HG03571 (cell line): Measurements from ENCODE around the gene ACSF3.

Experiments
- ATAC-seq: cut with Tn5 transposase; IDR thresholded peaks from one replicate; pipeline ENCODE4 v1.9.1; 2021; ENCODE audit not compliant: unreplicated experiment

Gene ACSF3

DNA sequence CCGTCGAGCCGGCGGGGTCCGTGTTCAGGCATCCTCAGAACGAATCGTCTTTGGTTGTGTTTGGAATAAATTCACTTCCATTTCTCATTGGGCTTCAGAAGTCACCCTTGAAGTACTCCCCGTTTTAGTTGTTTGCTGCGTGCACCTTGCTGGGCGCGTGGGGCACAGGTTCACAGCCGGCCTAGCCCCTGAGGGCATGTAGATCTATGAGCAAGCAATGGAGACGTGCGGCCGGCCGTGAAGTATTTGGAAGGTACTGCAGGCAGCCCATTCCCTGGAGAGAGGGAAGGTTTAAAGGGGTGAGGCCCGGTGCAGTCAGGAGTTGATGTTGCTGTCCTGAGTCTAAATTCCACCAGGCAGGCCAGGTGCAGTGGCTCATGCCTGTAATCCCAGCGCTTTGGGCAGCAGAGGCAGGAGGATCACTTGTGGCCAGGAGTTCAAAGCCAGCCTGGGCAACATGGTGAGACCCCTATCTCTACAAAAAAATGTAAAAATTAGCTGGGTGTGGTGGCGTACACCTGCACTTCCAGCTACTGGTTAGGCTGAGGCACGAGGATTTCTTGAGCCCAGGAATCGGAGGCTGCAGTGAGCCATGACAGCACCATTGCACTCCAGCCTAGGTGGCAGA is 714 bp downstream of the ACSF3 start:
- ATAC-seq = no peak

DNA sequence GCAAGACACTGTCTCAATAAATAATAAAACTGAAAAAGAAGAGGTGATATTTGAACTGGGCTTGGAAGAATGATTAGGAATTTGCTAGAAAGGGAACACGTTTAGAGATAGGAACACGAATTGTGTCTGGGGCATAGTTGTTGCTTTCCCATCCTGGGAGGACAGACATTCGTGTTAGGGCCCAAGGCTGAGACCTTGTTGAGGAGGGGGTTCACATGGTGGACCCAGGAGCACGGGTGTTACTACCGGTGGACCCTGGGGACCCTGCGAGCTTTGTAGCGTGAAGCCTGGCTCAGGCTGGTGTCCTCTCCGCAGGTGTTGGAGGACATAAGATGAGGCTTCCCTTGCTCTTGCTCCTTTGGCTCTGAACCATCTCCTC is 1.2 kb downstream of the ACSF3 start:
- ATAC-seq = no peak

DNA sequence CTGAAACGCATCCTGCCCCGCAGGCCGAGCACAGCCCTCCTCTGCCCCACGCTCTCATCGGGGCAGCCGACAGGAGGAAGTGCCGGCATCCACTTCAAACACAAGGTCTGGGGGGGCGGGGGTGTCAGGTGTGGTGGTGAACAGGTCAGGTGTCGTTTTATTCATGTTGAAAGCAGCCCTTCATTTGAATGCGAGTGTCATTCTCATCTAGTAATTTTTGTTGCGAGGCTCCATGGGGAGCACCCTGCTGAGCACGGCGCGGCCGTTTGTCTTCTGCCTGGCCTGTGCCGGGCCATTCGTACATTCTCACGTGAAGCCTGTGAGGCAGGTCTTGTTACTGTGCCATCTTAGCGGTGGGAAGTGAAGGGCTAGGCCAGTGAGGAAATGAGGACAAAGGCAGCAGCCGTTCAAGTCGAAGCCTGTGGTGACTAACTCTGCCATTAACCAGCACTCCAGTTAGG is 1.9 kb downstream of the ACSF3 start:
- no peak for ATAC-seq

DNA sequence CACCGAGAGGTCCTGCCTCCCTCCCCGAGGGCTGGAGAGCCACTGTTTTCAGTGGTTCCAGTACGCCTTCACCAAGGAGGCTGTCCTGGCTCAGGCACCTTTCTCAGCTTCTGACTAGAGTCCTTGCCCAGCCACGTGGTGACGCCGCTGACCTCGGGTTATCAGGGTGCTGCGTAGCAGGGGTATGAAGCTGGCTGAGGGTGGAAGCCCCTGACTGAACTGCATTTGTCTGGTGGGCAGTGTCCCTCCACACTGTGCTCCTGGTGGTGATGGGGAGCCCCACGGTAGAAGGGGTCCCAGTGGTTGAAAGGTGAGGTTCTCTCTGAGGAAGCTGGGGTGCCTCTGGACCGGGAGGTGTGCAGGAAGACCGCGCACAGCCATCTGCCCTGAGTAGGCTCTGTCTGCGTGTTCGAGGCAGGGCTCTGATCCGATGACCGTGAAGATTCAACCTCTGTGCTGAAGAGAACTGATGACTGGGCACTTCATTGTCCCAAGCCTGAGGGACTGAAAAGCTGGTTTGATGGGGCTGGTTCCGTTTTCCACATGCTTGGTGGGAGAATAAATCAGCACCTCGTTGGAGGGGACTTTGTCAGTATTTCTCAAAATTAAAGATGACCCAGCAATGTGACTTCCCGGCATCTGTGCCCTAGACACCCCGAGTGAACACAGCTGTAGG is 2.5 kb downstream of the ACSF3 start:
- no peak for ATAC-seq

DNA sequence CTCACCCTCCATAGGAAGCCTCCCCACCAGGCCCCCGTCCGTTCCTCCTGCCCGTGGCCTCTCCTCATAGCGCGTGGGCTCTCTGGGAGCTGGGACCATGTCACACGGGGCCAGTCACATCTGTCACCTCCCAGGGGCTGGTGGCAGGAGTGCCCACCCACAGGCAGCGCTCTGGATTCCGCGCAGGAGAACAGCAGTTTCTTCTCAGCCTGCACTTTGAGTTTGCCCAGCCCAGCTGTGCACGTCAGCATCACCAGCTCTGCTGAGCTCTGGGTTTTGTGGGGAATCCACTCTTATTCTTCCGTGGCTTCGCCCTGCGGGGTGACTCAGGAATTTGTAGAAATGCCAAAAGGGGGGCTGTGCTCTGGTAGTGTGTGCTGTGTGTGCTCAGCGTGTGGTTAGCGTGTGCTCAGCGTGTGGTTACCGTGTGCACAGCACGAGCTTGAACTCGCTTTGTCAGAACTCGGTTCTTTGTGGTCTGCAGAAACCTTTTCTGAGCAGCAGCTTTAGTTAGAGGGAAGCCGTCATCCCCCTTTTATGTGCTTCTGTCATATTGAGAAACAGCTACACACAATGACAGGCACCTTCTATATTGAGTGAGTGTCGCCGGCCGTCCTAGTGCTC is 3.2 kb downstream of the ACSF3 start:
- no peak for ATAC-seq

DNA sequence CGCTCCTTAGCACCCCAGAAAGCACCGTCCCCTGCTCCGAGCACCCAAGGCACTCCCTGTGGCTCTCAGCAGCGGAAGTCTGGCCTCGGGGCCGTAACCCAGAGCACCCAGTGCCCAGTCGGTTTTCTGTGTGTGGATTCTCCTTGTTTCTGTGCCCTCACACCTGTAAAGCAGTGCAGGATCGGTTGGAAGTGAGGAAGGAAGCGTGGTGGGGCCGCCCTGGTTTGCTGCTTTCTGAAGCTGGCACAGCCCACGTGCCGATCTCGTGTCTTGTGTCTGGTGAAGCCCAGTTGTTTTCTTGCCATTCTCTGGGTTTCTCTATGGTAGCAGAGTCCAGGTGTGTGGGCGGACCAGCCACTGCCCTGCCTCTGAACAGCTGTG is 3.7 kb downstream of the ACSF3 start:
- ATAC-seq = no peak

DNA sequence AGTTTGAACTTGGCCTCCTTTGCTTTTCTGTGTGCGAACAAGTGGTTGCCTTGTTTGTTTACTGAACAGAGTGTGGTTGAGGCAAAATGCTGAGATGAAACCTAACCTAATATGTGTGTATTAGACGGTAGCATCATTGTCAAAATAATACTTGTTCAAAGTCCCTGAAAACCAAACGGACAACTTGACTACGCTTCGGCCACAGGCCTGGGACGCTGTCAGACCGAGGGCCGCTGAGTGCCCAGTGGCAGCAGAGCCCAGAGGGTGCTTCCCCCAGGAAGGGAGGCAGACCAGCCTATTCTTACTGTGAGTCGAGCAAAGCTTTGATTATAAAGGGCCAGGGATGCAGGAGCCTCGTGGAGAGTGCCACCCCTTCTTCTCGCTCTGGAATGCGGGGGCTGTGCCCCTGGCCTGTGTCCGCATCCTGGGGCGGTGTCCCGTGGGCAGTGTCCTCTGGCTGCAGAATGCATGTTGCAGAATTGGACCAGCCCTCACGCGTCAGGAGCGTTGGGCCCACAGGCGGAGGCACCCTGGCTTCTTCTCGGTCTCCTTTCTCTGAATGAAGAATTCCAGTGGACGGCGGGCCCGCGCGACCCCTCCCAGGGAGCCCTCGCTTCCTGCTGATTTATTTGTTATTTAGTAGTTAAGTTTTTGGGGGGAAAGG is 5.2 kb downstream of the ACSF3 start:
- ATAC-seq = no peak

DNA sequence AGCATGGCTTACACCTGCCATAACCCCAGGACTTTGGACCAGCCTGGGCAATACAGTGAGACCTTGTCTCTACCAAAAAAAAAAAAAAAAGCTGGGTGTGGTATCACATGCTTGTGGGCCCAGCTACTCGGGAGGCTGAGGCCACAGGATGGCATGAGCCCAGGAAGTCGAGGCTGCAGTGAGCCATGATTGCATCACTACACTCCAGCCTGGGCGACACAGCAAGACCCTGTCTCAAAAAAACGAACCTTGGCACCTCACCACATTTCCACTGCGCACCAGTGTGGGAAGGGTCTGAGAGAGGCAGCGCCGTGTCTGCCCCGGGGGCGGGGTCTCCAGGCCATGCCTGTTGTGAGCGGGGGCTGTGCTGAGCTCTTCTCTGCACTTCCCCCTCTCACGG is 6.3 kb downstream of the ACSF3 start:
- no peak for ATAC-seq

DNA sequence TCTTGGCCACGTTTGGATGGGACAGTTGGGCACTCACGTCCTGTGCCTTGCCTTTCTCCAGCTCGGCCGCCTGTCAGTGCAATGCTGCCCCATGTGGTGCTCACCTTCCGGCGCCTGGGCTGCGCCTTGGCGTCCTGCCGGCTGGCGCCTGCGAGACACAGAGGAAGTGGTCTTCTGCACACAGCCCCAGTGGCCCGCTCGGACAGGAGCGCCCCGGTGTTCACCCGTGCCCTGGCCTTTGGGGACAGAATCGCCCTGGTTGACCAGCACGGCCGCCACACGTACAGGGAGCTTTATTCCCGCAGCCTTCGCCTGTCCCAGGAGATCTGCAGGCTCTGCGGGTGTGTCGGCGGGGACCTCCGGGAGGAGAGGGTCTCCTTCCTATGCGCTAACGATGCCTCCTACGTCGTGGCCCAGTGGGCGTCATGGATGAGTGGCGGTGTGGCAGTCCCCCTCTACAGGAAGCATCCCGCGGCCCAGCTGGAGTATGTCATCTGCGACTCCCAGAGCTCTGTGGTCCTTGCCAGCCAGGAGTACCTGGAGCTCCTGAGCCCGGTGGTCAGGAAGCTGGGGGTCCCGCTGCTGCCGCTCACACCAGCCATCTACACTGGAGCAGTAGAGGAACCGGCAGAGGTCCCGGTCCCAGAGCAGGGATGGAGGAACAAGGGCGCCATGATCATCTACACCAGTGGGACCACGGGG is 7.1 kb downstream of the ACSF3 start:
- ATAC-seq = no peak

DNA sequence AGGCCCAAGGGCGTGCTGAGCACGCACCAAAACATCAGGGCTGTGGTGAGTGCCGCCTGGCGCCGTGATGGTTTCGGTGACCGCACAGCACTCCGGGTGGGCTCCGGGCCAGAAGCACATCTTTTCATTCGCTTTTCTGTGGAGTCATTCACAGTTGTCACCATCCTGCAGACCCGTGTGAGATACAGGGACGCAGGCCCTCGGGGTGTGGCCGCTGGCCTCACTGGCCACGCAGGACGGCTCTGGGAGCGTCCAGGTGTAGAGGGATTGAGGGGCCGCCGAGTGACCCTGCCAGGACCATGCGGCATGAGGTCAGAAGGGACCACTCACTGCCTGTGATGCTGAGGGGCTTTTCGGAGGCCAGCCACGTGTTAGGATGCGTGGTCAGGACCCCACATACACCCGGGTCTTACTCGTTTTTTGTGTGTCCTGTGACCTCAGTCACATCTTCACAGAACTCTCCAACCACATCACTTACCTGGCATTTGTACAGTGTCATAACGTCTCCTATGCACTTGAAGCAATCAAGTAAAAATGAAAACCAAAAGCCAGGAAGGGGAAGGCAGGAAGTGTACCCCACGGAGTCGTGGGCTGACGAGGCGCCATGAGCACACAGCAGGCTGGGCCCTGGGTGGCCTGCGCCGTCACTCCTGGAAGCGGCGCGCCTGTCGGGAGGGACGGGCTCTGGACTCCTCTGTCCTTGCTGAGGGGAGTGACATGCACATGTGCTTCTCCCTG is 7.8 kb downstream of the ACSF3 start:
- no peak for ATAC-seq

DNA sequence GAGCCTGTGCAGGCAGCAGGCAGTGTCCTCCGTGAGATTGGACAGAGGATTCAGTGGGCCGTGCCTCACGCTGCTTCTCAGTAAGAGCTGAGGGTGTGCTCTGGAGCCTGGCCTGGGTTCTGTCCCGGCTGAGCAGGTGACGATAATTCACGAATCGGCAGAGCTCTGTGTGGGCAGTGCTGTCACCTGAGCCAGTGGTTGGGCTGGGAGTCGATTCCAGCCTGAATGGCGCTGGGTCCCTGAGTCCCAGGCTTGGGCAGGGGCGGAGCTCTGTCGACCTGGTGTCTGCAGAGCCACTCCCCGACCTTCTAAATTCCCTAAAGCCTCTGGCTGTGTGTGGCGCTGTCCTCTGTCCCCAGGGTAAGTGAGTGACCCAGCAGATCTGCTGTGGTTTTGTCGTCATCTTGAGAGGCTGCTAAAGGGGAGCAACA is 8.4 kb downstream of the ACSF3 start:
- ATAC-seq = no peak

DNA sequence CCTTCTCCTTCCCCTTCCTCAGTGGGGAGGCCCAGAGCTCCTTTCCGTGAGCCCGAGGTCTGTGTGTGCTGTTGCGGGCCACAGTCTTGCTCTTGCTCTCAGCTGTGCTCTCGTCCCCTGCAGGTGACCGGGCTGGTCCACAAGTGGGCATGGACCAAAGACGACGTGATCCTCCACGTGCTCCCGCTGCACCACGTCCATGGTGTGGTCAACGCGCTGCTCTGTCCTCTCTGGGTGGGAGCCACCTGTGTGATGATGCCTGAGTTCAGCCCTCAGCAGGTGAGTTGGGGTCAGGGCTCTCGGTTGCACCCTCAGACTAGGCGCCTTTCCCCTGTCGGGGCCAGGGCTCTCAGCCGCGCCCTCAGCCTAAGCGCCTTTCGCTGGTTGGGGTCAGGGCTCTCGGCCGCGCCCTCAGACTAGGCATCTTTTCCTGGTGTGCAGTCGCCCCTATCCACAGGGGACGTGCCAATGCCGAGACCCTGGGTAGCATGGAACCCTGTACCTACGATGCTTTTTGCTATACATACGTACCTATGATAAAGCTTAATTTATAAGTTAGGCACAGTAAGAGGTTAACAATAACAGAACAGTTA is 8.9 kb downstream of the ACSF3 start:
- no peak for ATAC-seq

DNA sequence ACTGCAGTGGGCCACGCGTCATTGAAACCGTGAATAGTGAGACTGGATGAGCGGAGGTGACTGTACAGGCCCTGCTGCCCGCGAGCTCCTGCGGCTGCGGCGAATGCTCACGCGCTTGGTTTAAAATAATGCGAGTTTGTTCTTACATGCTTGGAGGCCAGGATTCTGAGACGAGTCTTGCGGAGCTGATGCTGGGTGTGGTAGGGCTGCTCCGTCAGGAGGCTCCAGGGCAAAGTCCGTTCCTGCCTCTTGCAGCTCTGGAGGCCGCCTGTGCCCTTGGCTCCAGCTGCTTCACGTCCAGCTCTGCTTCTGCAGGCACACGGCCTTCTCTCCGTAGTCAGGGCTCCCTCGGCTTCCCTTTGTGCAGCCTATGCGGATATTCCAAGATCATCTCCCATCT is 9.5 kb downstream of the ACSF3 start:
- ATAC-seq = no peak

DNA sequence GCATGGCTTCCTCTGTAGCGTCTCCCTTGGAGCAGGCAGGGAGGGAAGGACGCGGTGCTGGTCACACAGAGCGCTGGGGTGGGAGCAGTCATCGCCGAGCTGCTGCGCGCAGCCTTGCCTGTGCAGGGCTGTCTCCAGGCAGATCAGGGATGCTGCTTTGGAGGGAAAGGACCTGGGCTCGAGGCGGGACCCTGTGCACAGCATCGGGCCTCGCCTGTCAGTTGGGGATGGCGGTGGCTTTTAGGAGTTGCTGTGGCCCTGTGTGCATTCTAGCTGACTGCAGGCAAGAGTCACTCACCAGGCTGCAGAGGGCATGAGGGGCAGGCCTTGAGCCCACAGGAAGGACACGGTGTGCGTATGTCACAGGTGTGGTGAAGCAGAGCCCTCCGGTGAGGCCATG is 10.1 kb downstream of the ACSF3 start:
- no peak for ATAC-seq

DNA sequence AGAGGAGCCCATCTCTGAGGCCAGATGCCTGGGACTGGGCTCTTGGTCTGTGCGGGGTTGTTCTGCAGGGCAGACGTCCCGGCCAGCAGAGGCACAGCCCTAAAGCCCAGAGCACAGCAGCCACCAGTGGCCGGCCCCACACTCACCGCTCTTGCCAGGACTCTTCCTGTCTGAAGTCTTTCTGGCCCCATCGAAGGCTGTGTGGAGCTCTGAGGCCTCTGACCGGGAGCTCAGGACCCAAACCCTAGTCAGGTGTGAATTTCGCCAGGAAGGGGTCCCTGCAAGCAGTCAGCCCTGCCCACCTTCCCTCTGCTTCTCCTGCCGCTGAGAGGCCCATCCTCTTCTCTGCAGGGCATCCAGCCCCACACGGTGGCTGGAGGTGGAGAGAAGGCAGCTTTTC is 10.7 kb downstream of the ACSF3 start:
- no peak for ATAC-seq

DNA sequence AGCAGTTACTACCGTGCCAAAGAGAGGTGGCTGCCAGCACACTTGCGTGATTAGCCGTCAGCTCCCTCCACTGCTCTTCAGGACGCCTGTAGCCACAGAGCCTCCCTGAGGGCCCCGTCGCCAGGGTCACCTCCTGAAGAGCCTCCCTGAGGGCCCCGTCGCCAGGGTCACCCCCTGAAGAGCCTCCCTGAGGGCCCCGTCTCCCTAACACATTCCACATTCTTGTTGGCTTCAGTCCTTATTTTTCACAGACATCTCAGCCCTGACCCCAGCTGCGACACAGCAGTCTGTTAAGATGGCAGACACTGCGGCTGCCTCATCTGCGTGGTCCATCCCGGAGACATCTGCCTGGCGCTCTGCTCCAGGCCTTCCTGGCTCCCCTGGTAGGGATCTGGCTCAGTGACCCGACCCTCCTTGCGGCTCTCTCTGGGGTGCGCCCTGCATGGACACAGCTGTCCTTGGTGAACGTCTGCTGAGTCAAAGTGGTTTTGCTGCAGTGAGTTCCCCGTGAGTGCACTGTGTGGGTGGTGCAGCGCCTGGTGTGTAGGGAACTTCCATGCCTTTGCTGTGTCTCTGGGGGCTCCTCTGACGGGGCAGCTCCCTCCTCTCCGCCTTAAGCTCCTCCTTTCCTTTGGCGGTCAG is 11.4 kb downstream of the ACSF3 start:
- no peak for ATAC-seq

DNA sequence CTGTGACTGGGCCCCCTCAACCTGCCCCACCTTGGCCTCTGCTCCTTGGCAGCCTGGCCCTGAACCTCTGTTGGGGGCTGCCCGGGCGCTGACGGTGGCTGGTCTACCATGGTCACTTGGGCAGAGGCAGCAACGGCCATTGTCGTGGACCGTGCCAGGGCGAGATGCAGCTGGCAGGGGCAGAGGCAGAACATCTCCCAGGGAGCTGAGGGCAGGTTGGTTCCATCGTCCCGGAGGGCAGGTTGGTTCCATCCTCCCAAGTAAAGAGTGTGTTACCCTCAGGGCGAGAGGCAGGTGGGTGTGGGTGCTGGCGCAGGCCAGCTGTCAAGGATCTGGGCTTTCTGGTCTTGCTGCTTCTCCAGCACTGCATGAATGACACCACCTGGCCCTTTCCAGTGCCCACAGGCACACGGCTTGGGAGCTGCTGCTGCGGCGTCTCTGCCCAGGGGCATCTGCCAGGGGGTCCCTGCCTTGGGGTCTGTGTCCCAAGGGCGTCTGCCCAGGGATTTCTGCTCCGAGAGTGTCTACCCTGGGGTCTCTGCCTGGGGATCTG is 12.0 kb downstream of the ACSF3 start:
- ATAC-seq = no peak

DNA sequence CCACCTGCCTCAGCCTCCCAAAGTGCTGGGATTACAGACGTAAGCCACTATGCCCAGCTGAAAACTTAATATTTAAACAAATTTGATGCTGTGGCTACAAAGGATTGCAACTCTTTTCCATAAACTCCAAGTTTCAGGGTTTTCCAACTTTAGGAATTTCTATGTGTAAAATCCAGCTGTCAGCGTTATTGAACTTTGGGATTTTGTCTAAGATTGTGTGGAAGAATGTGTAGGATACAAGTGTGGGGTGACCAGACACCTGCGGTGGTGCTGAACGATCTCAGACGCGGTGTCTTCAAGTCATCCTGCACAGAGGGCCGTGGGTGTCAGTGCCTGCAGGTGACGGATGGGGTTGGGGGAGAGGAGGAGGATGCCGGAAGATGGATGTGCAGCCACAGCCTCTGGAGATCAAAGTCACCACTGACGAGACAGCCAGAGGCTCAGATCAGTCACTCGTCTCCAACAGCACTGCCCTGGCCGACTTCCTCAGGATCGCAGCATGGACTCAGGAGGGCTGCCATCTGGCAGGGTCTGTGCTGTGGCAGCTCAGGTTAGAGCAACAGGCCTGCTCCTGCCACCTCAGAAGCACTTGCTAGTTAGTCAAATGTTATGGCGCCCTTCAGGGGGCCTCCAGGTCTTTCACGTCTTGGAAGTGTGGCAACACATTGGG is 13.0 kb downstream of the ACSF3 start:
- ATAC-seq = no peak

DNA sequence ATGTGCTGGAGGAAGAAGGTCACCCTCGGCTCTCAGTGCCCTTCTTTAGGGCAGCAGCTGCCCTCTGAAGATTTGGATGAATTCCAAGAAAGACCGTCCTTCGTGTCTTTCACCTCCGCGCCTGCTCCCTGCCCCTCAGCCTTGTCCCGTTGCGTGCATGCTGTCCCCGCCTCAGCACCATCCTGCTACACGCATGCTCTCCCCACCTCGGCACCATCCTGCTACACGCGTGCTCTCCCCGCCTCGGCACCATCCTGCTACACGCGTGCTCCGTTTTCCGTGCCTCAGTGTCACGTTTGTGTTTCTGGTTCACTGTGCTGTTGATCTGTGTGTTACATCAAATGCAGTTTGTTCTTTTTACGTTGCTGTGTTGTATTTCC is 13.5 kb downstream of the ACSF3 start:
- no peak for ATAC-seq
